ENCODE data around the gene FER.

The FER gene

DNA sequence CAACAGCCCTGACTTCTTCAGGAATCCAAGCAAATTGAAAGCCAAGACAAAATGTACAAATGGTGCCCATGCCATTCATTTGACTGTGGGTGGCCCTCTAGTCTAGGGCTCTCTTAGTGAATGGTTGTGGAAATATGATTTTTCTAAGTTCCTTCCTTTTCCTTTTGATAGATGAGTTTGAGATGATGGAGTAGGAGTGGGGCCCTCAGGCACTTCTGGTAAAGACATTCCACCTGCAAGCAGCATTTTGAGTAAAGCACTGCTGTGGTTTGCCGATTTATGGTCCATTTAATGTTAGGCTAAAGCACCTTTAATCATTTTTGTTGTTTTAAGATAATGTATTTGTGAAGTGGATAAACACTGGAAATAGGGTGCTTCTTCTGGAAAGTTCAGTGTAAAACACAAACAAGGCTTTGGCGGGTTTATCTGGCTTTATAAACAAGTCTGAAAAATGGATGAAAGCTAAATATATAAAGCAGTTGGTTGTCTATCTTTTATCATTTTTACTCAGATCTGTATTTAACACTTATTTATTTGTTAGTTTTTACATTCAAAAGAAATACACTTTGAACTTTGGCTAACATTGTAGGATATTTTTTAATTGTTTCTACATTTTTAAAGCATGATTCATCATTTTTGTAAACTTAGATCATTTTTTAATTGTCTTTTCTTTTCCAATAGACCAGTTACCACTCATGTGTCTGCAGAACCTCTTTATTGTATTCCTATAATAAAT lies 448.6 kb downstream of the FER start:
- no peak for DNase-seq

GRCh38 chr5:109196823-109197160 lies 449.1 kb downstream of the FER start:
- DNase-seq = no peak

GRCh38 chr5:109199289-109199688 lies 451.6 kb downstream of the FER start:
- no peak for DNase-seq

DNA sequence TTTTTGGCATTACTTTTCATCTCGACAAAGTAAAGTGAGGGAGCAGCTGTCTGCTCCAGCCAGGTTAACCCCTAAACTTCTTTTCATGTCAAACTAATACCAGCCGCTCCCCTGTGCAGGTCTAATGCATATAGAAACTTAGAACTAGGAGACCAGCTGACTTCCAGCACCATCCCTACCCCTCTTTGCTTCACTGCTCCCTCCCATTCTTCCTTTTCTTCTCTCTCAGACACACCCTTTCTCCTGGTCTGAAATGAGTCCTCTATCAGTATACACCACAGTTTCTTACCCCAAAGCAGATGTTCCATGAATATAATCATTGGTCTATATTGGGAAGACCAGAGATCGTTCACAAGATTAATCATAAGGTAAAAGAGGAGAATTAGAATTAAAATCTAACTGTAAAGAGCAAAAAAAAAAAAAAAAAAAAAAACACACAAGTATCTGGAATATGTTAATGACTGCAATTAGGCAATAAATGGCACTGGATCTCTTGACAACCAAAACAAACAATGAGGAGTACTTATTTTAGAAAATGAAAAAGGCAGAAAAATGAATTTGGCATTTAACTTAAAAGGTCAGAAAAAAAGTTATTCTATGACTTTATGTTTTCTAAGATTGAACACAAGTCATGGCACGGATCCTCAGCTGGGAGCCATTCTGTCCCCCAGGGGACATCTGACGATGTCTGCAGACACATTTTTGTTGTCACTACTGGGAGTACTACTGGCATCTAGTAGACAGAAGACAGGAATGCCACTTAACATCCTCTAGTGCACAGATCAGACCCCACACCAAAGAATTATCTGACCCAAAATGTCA lies 452.3 kb downstream of the FER start:
- DNase-seq = no peak

DNA sequence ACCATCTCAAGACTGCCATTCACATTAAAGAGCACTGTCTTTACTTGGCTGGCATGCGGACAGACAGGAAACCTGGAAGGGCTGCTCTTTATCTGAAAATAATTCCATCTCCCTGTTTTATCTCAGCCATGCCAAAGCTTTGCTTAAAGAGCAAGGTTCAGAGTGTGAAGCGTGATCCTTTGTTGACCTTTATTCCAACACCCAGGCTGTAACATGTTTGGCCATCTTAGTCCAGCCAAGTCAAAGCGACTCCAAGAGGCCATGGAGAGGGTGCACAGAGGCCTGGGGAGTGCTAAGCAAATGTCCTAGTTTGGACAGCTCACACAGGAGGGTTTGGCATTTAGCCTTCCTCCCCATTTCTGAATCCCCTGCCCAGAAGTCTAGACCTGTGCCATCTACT lies 467.3 kb downstream of the FER start:
- DNase-seq = no peak

GRCh38 chr5:109218818-109219217 lies 471.1 kb downstream of the FER start:
- DNase-seq = no peak

DNA sequence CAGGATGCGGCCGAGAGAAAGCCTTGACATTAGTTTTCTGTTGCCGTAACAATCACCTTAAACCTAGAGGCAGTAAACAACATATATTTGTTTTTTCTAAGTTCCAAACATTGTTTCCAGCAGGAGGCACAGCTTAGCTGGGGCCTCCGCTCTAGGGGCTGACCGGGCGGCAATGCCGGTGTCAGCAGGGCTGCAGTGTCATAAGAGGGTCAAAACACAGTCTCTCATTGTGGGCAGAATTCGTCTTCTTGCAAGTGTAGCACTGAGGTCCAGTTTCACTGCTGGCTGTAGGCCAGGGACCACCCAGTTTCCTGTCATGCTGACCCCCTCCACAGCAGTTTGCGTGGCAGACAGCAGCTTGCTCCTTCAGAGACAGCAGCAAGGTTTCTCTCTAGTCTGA lies 475.8 kb downstream of the FER start:
- no peak for DNase-seq

DNA sequence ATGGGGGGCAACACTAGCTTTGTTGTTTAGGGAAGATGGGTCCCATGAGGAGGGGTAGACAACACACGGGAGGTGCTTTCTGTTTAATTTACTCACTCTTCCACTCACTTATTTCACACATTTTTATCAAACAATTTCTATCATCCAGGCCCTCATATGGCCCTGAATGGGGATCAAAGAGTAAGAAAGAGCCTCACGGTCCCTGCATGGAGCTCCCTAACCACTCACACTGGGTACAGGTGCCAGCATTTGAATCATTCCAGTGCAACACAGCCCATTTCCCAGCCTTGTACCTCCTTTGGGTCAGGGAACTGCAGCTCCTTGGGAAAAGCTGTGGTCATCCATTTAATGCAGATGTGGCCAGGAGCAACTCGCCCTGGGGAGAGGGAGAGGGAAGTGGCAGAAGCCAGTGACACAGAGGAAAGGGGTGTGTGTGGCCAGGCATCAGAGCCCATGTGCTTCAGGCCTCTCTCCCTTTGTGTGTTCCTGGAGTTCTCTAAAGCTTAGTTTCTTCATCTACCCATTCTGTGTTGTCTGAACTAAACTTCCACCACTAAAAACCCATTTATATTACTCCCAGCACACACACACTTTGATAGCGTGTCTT lies 476.7 kb downstream of the FER start:
- no peak for DNase-seq

DNA sequence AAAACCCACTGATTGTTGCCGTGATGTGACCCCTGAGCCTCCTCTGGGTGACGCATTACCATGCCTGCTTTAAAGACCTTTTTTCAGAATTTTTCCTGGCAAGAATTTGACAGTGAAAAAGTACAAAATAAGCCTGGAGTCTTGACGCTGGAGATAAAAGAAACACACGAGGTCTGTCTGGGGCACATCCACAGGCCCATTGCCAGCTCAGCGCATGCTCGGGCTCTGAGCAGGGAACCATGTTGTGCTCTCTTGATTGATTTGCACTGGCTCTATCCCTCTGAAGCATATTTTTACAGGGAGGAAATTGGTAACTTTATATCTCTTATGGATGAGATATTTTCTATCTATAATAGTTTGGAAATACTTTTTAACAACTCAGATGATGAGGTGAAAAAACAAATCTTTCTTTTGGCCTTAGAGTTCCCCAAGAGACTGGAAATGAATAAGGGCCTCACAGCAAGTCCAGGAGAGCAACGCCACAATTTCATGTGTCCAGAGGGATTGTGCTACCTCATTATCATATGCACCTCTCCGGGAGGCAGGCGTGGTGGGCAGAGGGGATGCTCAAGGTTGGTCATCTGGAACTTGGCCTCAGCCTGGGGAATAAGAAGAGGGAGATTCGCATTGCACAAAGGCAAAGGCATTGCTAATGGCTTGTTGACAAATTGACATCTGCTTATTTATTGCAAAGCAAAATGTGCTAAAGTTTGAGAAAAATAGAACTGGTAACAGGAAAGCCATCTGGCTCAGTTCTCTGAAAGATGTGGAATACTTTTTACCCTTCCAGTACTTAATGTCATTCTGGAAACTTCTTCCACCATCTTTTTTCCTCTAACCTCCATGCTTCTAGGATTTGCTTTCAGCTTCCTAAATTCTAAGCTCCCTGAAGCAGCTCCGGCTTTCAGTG lies 478.3 kb downstream of the FER start:
- DNase-seq = no peak

DNA sequence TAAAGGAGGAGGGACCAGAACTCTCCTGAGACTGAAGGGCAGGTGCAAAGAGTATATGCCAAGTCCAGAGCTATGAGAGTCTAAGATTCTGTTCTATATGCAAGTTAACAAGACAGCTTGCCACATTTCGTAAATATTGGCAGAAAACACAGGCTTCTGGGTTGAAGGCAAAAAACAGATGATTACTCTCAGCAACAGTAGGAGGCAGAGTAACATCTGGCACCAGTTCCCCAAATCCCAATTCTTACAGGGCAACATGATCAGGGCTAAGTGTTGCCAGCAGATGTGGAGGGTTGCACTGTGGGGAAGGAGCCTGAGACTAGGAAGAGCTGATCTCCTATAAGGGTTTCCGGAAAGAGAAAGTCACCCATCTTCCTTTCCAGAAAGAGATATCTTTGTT lies 482.7 kb downstream of the FER start:
- DNase-seq = no peak

GRCh38 chr5:109231331-109231730 lies 483.6 kb downstream of the FER start:
- DNase-seq = no peak

DNA sequence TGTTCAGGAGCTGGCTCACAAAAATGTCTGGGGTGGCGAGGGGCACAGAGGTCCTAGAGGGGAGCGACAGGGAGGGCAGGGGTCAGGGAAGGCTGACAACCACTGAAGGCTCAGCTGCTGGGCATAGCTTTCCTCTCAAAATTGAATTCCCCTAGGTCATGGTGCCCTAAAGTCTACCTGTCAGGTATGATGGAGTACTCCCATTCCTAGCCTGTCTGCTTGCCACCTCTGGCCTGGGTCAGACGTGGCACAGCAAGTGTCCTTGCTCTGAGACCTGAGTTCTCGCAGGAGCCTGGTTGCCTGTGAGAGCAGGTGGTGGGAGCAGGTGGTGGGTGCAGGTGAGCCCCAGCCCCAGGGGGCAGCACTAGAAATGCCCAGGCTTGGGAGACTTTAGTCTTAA lies 486.7 kb downstream of the FER start:
- no peak for DNase-seq

- no peak for DNase-seq
Measured at GRCh38 chr5:109239456-109239855, 491.8 kb downstream of the FER start.

DNA sequence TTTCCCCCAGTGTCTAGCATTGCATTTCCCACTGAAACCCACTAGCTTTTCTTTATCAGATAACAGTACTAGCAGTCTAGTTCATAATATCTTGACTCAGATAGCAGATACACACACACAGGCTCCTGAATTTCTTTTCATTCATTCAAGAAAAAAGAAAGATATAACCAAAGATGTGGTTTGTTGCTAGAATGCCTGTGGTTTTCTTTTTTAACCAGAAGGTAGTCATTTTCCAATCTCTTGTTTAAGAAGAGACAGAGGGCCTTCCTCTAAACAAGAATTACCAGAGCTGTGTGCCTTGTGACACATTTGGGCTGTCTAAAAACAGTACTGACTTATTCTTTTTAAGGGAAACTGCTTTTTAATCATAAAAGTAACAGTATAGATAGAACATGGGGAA lies 494.8 kb downstream of the FER start:
- no peak for DNase-seq

- no peak for DNase-seq
Measured at GRCh38 chr5:109246395-109246794, 498.7 kb downstream of the FER start.
